HG02884 (cell line): ENCODE data around the gene EHMT1.
A peak's percentile ranks its signal among the peaks of the same experiment; 100 is the strongest.
"Not testable (repeated sequence)": the region's sequence is repeated elsewhere in the genome, so short reads cannot be mapped to it uniquely, and the experiment has no call there.

Experiments used
- ATAC-seq: cut with Tn5 transposase; IDR thresholded peaks from one replicate; pipeline ENCODE4 v1.9.1; 2021; ENCODE audit warnings: mild to moderate bottlenecking, moderate library complexity; ENCODE audit not compliant: unreplicated experiment

EHMT1 gene

DNA sequence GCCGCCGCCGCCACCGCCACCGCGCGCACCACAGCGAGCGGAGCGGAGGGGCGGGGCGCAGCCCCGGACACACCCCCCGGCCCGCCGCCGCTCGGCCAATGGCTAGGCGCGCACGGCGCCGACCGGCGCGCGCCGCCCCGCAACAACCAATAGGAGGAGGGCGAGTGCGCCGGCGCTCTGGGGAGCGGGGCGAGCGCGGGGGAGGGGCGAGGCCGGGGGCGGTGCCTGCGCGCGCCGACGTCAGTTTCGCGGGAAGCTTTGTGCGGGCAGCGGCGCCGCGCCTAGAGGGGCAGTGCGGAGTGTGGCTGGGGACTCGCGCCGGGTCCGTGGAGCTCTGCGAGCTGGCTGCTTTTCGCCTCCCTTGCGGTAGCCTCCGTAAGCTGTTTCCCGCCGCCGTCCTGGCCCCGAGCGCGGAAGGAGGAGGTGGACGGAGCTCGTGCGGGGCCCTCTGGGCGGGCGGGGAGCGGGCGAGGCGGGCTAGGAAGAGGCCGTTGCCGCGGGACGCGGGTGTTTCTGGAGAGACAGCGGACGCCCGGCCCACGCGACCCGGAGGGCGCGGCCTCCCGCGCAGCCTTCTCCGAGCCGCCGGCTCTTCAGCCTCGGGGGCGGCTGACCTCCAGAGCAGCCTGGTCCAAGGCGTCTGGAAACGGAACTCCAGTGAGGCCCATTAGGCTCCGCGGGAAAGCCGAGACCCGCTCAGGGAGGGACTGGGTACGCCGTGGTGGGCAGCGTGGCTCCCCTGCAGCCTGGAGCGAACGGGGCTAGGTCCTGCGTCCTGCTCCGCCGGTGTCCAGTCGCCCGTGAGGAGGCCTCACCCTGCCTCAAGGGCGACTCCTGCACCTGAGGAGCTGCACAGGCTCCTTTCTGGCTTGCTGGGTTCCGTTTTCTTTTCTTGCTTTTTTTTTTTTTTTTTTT, 28.1 kb upstream of the EHMT1 start, which contains the start of gene ZMYND19:
Gene ZMYND19 (minus strand): TSS at position 44 of the 915 bp plus-strand sequence. CDS start 249 bp downstream, outside the sequence.
- ATAC-seq, result peak; percentile 88

GRCh38 chr9:137592767-137593166, 26.0 kb upstream of the EHMT1 start:
- ATAC-seq, result no peak

DNA sequence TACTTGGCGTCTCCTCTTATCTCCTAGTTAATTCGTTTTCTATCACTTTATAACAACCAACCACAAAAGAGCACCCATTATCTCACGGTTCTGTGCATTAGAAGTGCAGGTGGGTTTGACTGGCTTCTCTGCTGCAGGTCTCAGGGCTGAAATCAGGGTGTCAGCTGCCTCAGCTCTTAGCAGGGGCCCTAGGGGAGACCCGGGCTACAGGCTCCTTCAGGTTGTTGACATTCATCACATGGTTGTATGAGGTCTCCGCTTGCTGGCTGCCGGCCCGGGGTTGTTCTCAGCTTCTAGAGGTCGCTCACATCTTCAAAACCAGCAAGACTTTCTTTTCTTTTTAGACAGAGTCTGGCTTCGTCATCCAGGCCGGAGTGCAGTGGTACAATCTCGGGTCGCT, 25.6 kb upstream of the EHMT1 start:
- no peak for ATAC-seq

DNA sequence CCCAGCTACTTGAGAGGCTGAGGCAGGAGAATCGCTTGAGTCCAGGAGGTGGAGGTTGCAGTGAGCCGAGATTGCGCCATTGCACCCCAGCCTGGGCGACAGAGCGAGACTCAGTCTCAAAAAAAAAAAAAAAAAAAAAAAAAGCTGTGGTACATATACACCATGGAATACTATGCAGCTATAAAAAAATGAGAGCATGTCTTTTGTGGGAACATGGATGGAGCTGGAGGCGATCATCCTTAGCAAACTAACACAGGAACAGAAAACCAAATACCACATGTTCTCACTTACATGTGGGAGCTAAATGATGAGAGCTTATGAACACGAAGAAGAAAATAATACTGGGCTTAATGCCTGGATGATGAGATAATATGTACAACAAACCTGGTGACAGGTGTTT, 22.2 kb upstream of the EHMT1 start:
- not testable (repeated sequence) for ATAC-seq

GRCh38 chr9:137598943-137599342, 19.9 kb upstream of the EHMT1 start:
- no peak for ATAC-seq

DNA sequence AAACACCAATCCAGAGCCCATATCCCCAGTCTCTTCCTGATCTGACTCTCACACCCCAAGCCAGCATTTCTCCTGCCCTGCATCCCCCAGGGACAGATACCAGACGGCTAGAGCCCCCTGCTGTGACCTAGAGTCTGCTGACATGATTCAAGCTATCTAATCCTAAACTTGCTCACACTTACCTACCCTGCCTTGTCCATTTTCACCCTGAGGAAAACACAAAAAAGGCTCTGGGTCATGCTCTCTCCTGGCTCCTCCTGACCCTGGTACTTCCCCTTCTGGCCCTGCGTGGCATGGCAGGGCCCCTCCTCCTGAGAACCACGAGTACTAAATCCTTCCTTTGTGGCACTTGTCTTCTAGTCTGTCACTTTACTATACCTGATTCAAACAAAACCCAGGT, 16.1 kb upstream of the EHMT1 start:
- no peak for ATAC-seq

DNA sequence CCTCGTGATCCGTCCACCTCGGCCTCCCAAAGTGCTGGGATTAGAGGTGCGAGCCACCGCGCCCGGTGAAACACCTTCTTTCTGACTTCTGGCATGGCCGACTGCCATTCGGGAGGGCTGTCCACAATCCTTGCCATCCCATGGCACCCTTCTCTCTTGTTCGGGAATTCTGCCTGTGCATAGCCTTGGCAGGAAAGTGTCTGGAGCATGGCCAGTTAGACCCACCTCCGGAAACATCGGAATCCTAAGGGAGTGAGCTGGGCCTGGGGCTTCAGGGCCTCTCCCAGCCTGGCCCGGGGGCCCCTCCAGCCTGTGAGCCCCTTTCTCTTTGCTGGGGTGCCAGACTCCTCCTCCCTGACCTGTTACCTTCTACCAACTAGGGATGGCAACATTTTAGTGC, 14.9 kb upstream of the EHMT1 start:
- no peak for ATAC-seq

- no peak for ATAC-seq
Observed at GRCh38 chr9:137604345-137605086, 14.3 kb upstream of the EHMT1 start.

- ATAC-seq, result peak; percentile 63
Observed at GRCh38 chr9:137605121-137606004, 13.4 kb upstream of the EHMT1 start, which contains the start of gene ARRDC1. TSS of gene ARRDC1 (plus strand) at chr9:137605686. CDS start at chr9:137605718, 32 bp downstream.

DNA sequence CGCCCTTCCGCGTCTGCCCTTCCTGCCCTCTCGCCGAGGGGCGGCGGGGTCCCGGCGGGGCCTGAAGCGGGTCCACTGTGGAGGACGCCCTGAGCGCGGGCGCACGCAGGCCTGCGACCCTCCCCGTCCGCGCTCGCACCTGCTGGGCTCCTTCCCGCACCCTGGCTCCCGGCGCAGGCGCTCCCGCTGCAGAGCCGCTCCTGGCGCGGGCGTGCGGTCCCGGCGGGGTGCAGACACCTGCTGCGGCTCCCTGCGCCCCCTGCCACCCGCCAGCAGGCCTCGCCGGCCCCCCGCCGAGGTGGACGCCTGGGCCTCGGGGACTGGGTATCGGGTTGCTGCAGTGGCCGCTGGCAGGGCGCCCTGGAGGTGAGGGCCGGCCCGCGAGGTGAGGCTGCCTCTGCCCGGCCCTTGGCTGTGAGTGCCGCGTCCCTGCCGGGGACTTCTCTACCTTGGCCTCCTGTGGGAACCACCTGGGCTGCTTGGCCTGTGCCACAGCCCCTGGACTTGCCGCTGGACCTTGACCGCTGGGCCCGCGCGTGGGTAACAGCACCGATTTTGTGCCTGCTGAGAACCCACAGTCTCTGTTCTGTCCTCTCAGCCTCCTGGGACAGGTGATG, 12.7 kb upstream of the EHMT1 start:
- ATAC-seq, result peak; percentile 27

- no peak for ATAC-seq
Observed at GRCh38 chr9:137606734-137607138, 12.1 kb upstream of the EHMT1 start.

- ATAC-seq, result no peak
Observed at GRCh38 chr9:137607141-137607857, 11.5 kb upstream of the EHMT1 start.

DNA sequence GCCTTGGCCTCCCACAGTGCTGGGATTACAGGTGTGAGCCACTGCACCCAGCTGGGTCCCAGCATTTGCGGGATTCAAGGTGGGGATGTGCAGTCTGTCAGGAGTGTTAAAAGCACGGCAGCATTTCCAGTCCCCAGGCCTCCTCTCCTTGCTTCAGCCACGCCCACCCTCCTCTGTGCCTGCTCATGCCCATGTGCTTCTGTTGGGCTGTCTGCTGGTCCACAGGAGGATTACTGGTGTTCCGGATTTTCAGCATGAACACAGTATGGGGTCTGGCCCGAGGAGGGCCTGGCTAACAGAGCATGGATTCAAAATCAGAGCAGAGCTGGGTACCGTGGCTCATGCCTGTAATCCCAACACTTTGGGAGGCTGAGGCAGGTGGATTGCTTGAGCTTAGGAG, 7.9 kb upstream of the EHMT1 start:
- no peak for ATAC-seq

- no peak for ATAC-seq
Observed at GRCh38 chr9:137611623-137612609, 6.9 kb upstream of the EHMT1 start.

- no peak for ATAC-seq
Observed at GRCh38 chr9:137612741-137613142, 6.1 kb upstream of the EHMT1 start.

GRCh38 chr9:137613259-137613658, 5.5 kb upstream of the EHMT1 start:
- ATAC-seq, result no peak

DNA sequence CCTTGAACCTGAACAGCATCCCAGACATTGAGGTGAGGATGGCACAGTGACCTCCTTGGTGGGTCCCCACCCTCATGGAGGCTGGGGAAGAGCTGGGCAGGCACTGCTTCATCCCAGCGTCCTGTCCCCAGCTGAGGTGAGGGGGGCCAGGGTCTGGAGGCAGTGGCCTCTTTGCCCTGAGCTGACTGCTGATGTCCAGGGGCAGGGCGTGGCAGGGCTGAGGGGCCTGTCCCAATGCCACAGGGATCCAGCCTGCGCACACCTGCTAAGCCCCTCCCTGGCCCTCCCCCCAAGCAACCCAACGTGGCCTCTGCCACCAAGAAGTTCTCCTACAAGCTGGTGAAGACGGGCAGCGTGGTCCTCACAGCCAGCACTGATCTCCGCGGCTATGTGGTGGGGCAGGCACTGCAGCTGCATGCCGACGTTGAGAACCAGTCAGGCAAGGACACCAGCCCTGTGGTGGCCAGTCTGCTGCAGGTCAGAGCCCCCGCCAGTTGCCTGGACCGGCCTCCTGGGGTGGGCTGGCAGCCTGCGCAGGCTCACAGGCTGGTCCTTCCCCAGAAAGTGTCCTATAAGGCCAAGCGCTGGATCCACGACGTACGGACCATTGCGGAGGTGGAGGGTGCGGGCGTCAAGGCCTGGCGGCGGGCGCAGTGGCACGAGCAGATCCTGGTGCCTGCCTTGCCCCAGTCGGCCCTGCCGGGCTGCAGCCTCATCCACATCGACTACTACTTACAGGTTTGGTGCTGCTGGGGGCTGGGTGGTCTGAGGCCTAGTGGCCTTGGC, 4.9 kb upstream of the EHMT1 start:
- no peak for ATAC-seq
